HG02759 (cell line): ENCODE results near the gene RBMS3.
"Not testable (repeated sequence)": the region's sequence is repeated elsewhere in the genome, so short reads cannot be mapped to it uniquely, and the experiment has no call there.

Experiments
- ATAC-seq: cut with Tn5 transposase; IDR thresholded peaks from one replicate; pipeline ENCODE4 v1.9.1; 2021; ENCODE audit warnings: mild to moderate bottlenecking, moderate library complexity; ENCODE audit not compliant: unreplicated experiment

Gene RBMS3

GRCh38 chr3:29972320-29972993 lies 691.6 kb downstream of the RBMS3 start:
- ATAC-seq, result no peak

GRCh38 chr3:29973763-29974162 lies 692.9 kb downstream of the RBMS3 start:
- ATAC-seq, result no peak

DNA sequence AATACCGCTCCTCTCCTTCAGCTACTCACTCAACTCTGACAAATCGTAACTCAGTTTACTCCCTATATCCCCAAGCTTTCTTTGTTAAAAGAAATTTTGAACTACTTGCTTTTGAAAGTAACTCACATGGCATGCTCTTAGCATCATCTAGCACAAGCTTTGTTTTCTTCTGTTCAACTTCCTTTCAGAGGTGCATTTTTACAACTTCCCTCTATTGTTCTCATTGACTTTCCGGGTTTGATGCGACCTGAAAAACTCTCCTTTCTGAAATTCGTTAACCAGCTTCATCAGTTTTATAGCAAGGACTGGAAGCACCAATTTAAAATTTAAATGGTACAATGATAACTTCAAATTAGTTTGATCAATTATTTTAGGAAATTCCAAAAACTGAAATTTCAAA lies 696.0 kb downstream of the RBMS3 start:
- no peak for ATAC-seq

DNA sequence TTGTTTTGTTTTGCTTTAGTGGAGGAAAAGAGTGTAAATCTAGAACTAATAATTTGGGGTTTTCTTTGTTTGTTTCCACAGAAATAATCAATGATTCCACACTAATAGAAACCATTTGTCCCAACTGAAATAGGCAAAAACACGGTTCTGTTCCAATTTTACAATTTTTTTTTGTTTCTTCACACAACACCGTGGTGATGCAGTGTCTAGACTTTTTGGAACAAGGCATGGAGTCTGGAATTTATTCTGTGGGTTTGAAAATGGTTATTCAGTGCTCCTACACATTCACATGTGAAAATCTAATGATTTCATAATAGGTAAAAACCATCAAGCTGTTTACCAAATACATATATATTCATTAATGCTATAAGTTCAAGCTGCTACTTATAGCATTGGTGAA lies 696.5 kb downstream of the RBMS3 start:
- ATAC-seq, result no peak

DNA sequence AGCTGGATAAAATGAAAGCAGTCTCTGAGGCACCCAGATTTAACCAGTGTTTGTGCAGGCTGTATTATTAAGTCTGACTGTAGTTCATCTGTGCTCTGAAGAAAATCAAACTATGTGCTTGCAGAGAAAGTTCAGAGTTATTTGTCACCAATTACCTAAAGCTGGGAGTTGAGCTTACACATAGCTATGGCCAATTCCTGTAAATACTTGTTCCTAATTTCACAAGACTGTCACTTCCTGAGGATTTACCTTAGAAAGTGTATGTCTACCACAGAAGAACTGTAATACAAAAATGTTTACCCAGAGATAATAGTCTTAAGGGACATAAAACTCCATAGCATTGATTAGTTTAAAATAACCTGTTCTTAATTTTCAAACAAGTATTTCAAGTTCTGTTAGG lies 697.2 kb downstream of the RBMS3 start:
- no peak for ATAC-seq

- ATAC-seq, result no peak
Measured at GRCh38 chr3:29991198-29991597, 710.3 kb downstream of the RBMS3 start.

- no peak for ATAC-seq
Measured at GRCh38 chr3:30002797-30003196, 721.9 kb downstream of the RBMS3 start.

- no peak for ATAC-seq
Measured at GRCh38 chr3:30003741-30004140, 722.9 kb downstream of the RBMS3 start.

GRCh38 chr3:30004481-30004880 lies 723.6 kb downstream of the RBMS3 start:
- ATAC-seq, result no peak

DNA sequence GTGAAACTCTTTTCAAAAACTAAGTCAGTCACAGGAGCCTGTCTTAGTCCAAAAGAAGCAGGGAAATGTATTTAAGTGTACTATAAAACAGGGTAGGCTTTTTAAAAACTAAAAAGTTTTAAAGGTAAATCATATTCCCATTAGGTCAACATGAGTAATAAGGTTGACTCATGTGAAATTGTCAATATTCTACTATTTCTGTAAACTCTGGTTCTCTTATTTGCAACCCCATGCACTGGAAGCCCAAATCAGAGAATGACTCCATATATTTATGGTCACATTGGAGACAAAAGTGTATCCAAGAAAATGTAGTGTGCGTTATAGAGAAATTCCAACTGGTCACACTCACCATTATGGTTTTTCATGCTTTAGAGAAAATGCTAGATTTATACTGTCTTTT lies 725.2 kb downstream of the RBMS3 start:
- no peak for ATAC-seq

GRCh38 chr3:30007668-30008067 lies 726.8 kb downstream of the RBMS3 start:
- no peak for ATAC-seq

DNA sequence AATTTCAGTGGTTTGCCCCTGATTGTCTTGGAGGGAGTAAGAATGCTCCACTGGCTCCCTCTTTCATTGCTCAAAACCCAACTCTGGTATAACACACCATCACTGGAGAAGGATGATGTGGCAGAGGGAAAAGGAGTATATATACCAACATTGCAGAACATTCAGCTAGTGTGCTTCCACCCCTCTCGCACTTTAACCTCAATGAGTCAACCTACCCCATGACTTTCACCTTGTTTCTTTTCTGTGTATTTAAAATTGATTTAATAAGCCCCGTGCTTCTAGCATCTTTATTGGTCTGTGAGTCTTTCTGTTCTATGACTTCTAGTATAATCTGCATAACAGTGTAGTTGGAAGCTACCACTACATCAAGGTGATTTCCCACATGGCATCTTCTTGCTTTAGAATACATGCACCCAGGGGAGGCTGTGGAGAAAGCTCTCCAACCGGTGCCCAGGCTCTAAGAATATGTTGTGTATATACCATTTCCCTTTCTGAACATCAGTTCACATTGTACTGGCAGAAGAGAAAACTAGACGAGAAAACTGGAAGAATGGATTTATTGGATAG lies 730.4 kb downstream of the RBMS3 start:
- no peak for ATAC-seq

DNA sequence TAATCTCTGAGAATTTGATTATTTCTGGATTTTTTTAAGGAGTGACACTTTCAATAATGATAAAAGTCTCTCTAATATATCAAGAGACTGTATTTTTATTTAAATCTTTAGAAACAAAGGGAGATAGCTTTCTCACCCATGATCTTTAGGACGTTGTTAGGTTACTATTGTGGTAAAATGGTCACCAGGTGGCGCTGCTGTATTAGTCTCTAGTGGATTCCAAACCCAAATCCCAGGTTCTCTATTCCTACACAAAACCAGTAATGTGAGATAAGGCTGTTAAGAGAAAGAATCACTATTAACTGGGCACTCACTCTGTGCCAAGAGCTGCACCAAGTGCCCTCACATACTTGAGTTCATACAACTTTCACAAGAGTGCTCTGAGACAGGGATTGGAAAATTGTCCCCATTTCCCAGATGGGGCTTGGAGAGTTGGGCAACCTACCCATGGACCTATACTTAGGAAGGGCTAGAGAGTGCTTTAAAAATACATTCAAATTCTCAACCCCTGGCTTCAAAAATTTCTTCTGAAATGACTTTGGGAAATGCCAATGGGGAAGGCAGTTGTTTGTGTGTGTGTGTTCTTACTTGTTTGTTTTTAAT lies 732.2 kb downstream of the RBMS3 start:
- no peak for ATAC-seq

- no peak for ATAC-seq
Measured at GRCh38 chr3:30017901-30018300, 737.0 kb downstream of the RBMS3 start.

- ATAC-seq, result no peak
Measured at GRCh38 chr3:30020380-30020779, 739.5 kb downstream of the RBMS3 start.

DNA sequence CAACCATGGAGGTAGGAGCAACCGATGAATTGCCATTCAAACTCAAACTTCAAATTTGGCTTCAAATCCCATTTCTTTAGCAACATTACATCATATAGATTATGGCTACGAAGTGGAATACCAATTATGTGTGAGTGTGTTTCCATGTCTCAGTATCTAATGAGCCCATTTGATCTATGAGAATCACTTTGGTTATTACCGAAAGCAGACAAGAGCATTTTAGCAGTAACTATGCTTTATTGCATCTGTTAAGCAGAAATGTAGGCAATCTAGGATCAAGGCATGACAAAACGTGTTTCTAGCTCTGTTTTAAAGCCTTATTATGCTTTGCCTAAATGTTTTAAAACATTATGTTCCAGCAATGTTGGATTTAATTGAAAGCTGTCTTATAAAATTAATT lies 743.6 kb downstream of the RBMS3 start:
- no peak for ATAC-seq

DNA sequence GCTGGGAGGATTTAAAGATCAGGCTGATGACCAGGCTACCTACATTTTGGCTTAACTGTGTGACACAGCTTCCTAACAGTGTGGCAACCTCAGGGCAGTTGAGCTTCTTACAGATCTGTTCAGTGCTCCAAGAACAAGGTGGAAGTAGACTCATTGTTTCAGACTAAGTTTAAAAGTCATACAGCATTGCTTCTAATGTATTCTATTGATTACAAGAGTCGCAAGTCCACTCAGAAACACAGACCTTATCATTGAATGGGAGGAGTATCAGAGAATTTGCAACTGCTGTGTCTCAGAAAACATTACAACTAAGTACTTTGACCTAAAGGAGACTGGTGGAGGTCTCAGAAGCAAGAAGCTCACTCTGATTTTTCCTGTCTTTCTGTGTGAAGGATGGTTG lies 746.0 kb downstream of the RBMS3 start:
- ATAC-seq, result no peak

DNA sequence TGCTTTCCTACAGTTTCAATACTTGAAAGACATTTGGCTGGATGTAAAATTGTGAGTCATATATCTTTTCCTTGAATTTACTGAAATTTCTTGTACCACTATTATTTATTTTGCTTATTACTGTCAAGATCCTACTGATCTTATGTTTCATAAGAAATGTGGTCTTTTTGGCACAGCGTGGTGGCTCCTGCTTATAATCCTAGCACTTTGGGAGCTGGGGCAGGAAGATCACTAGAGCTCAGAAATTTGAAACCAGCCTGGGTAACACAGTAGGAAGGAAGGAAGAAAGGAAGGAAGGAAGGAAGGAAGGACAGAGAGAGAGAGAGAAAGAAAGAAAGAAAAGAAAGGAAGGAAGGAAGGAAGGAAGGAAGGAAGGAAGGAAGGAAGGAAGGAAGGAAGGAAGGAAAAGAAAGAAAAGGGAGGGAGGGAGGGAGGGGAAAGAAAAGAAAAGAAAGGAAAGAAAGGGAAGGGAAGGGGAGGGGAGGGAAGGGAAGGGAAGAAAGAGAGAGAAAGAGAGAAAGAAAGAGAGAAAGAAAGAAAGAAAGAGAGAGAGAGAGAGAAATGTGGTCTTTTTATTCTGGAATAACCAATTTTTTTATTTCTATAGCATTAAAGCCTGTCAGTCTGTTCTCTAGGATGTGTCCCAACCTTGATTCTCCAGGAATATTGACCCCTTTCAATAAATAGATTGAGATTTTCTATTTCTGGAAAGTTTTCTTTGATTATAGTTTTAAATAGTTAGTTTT lies 753.5 kb downstream of the RBMS3 start:
- ATAC-seq, result no peak

GRCh38 chr3:30035935-30036567 lies 755.2 kb downstream of the RBMS3 start:
- ATAC-seq, result no peak

GRCh38 chr3:30040126-30040525 lies 759.3 kb downstream of the RBMS3 start:
- ATAC-seq, result no peak

GRCh38 chr3:30041481-30041880 lies 760.6 kb downstream of the RBMS3 start:
- not testable (repeated sequence) for ATAC-seq
